GM21526 (cell line): ENCODE results near the gene TECPR2.

Experiments used
- ATAC-seq: cut with Tn5 transposase; IDR thresholded peaks from one replicate; pipeline ENCODE4 v1.9.1; 2021; ENCODE audit warnings: moderate library complexity; ENCODE audit not compliant: unreplicated experiment, low FRiP score

The TECPR2 gene

GRCh38 chr14:102452302-102452701, 89.6 kb downstream of the TECPR2 start:
- ATAC-seq = no peak

- no peak for ATAC-seq
Measured at GRCh38 chr14:102454711-102455110, 92.0 kb downstream of the TECPR2 start.

GRCh38 chr14:102457509-102457908, 94.8 kb downstream of the TECPR2 start:
- ATAC-seq = no peak

- no peak for ATAC-seq
Measured at GRCh38 chr14:102461490-102462338, 99.0 kb downstream of the TECPR2 start.

- ATAC-seq = no peak
Measured at GRCh38 chr14:102462391-102462790, 99.7 kb downstream of the TECPR2 start.

GRCh38 chr14:102464006-102464405, 101.3 kb downstream of the TECPR2 start:
- no peak for ATAC-seq

GRCh38 chr14:102464846-102465341, 102.2 kb downstream of the TECPR2 start:
- ATAC-seq = no peak

GRCh38 chr14:102469261-102469660, 106.5 kb downstream of the TECPR2 start:
- no peak for ATAC-seq

GRCh38 chr14:102471921-102472790, 109.4 kb downstream of the TECPR2 start:
- no peak for ATAC-seq

GRCh38 chr14:102472791-102473150, 110.0 kb downstream of the TECPR2 start:
- ATAC-seq = no peak

- ATAC-seq = no peak
Measured at GRCh38 chr14:102473559-102473958, 110.8 kb downstream of the TECPR2 start.

- no peak for ATAC-seq
Measured at GRCh38 chr14:102474934-102475333, 112.2 kb downstream of the TECPR2 start.

GRCh38 chr14:102479107-102479506, 116.4 kb downstream of the TECPR2 start:
- no peak for ATAC-seq

- ATAC-seq = no peak
Measured at GRCh38 chr14:102479777-102480176, 117.0 kb downstream of the TECPR2 start.

- no peak for ATAC-seq
Measured at GRCh38 chr14:102481371-102481770, 118.6 kb downstream of the TECPR2 start.

GRCh38 chr14:102481791-102482238, 119.1 kb downstream of the TECPR2 start:
- no peak for ATAC-seq

- no peak for ATAC-seq
Measured at GRCh38 chr14:102484316-102484715, 121.6 kb downstream of the TECPR2 start.

- no peak for ATAC-seq
Measured at GRCh38 chr14:102485693-102486512, 123.2 kb downstream of the TECPR2 start.

GRCh38 chr14:102486513-102487203, 123.9 kb downstream of the TECPR2 start:
- ATAC-seq = no peak

- no peak for ATAC-seq
Measured at GRCh38 chr14:102487204-102487577, 124.5 kb downstream of the TECPR2 start.
